ENCODE results near the gene LRRK2.
A peak's percentile ranks its signal among the peaks of the same experiment; 100 is the strongest.

LRRK2 gene

GRCh38 chr12:40325349-40325960, 100.7 kb downstream of the LRRK2 start:
- POLR2A ChIA-PET = no interaction called here
- TF ChIP-seq TARDBP (IDR thresholded peaks at IDR 0.05) (no peak), PKNOX1 (IDR thresholded peaks at IDR 0.05) (peak; percentile 75), ZNF384 (IDR thresholded peaks at IDR 0.05) (no peak), FOXK2 (IDR thresholded peaks at IDR 0.05) (no peak)
- peak; percentile 49 for DNase-seq (ENCODE audit: extremely low spot score)
- CTCF ChIA-PET = interaction anchor here (0.6 to 1.6 kb wide), 2 partner anchors 13 to 50 kb away, joined by 5 to 9 read pairs; no protein-coding TSS in a partner anchor

- TF ChIP-seq BHLHE40 (IDR thresholded peaks at IDR 0.05; ENCODE audit: borderline replicate concordance) = no peak
- DNase-seq (ENCODE audit: extremely low spot score) = no peak
- ChIA-PET CTCF (interaction anchor here (1.0 kb wide), 1 partner anchor 9 kb away, joined by 3 read pairs; no protein-coding TSS in a partner anchor), POLR2A (no interaction called here)
Observed at GRCh38 chr12:40327535-40327934, 102.7 kb downstream of the LRRK2 start.

GRCh38 chr12:40330180-40330579, 105.4 kb downstream of the LRRK2 start:
- POLR2A ChIA-PET = no interaction called here
- DNase-seq (ENCODE audit: extremely low spot score) = no peak
- CTCF ChIA-PET = no interaction called here
- TF ChIP-seq FOXM1 (IDR thresholded peaks at IDR 0.05; ENCODE audit: borderline replicate concordance) (no peak), SP1 (IDR thresholded peaks at IDR 0.05) (no peak)

GRCh38 chr12:40331886-40332285, 107.1 kb downstream of the LRRK2 start:
- TF ChIP-seq ARNT (IDR thresholded peaks at IDR 0.05) (no peak), FOXM1 (IDR thresholded peaks at IDR 0.05; ENCODE audit: borderline replicate concordance) (no peak), FOXA1 (IDR thresholded peaks at IDR 0.05) (no peak), SUZ12 (IDR thresholded peaks at IDR 0.05) (no peak)
- no peak for DNase-seq (ENCODE audit: extremely low spot score)
- ChIA-PET POLR2A (no interaction called here), CTCF (no interaction called here)

GRCh38 chr12:40335991-40336390, 111.2 kb downstream of the LRRK2 start:
- ChIA-PET CTCF (interaction anchor here (0.7 kb wide), 1 partner anchor 9 kb away, joined by 3 read pairs; no protein-coding TSS in a partner anchor), POLR2A (no interaction called here)
- no peak for DNase-seq (ENCODE audit: extremely low spot score)
- TF ChIP-seq FOXK2 (IDR thresholded peaks at IDR 0.05) (no peak), SUZ12 (IDR thresholded peaks at IDR 0.05) (no peak), NFRKB (IDR thresholded peaks at IDR 0.05) (no peak), FOXA1 (IDR thresholded peaks at IDR 0.05) (no peak), TARDBP (IDR thresholded peaks at IDR 0.05) (no peak), ELF4 (IDR thresholded peaks at IDR 0.05) (no peak), LEF1 (IDR thresholded peaks at IDR 0.05; ENCODE audit: borderline replicate concordance) (no peak), BHLHE40 (IDR thresholded peaks at IDR 0.05; ENCODE audit: borderline replicate concordance) (no peak), CTBP1 (IDR thresholded peaks at IDR 0.05; ENCODE audit: borderline replicate concordance) (no peak), HDGF (IDR thresholded peaks at IDR 0.05; ENCODE audit: borderline replicate concordance) (no peak), ZNF384 (IDR thresholded peaks at IDR 0.05) (no peak)

- TF ChIP-seq PKNOX1 (IDR thresholded peaks at IDR 0.05) = no peak
- no peak for TF ChIP-seq NFRKB (IDR thresholded peaks at IDR 0.05)
- no peak for TF ChIP-seq FOXA1 (IDR thresholded peaks at IDR 0.05)
- no peak for TF ChIP-seq SP1 (IDR thresholded peaks at IDR 0.05)
- no peak for TF ChIP-seq HDGF (IDR thresholded peaks at IDR 0.05; ENCODE audit: borderline replicate concordance)
- TF ChIP-seq CTBP1 (IDR thresholded peaks at IDR 0.05; ENCODE audit: borderline replicate concordance) = no peak
- no peak for TF ChIP-seq BHLHE40 (IDR thresholded peaks at IDR 0.05; ENCODE audit: borderline replicate concordance)
- TF ChIP-seq LEF1 (IDR thresholded peaks at IDR 0.05; ENCODE audit: borderline replicate concordance) = no peak
- no peak for TF ChIP-seq FOXM1 (IDR thresholded peaks at IDR 0.05; ENCODE audit: borderline replicate concordance)
- no peak for TF ChIP-seq ZNF384 (IDR thresholded peaks at IDR 0.05)
- TF ChIP-seq SUZ12 (IDR thresholded peaks at IDR 0.05) = no peak
- no peak for TF ChIP-seq TARDBP (IDR thresholded peaks at IDR 0.05)
- no peak for TF ChIP-seq L3MBTL2 (conservative IDR thresholded peaks at IDR 0.05)
- no peak for TF ChIP-seq FOXK2 (IDR thresholded peaks at IDR 0.05)
- no peak for TF ChIP-seq ARNT (IDR thresholded peaks at IDR 0.05)
- no peak for TF ChIP-seq ELF4 (IDR thresholded peaks at IDR 0.05)
- peak; percentile 27 for DNase-seq (ENCODE audit: extremely low spot score)
- POLR2A ChIA-PET = no interaction called here
- CTCF ChIA-PET = interaction anchor here (0.7 kb wide), 1 partner anchor 9 kb away, joined by 3 read pairs; no protein-coding TSS in a partner anchor
Observed at GRCh38 chr12:40336573-40337199, 111.9 kb downstream of the LRRK2 start.

GRCh38 chr12:40338071-40338470, 113.3 kb downstream of the LRRK2 start:
- ChIA-PET POLR2A (no interaction called here), CTCF (interaction anchor here (0.6 to 2.1 kb wide), 5 partner anchors 10 to 29 kb away, joined by 3 to 9 read pairs (median 3); no protein-coding TSS in a partner anchor)
- TF ChIP-seq CTBP1 (IDR thresholded peaks at IDR 0.05; ENCODE audit: borderline replicate concordance) = no peak
- no peak for TF ChIP-seq PKNOX1 (IDR thresholded peaks at IDR 0.05)
- no peak for TF ChIP-seq FOXK2 (IDR thresholded peaks at IDR 0.05)
- no peak for TF ChIP-seq ARNT (IDR thresholded peaks at IDR 0.05)
- no peak for TF ChIP-seq FOXA1 (IDR thresholded peaks at IDR 0.05)
- no peak for TF ChIP-seq ZNF384 (IDR thresholded peaks at IDR 0.05)
- no peak for TF ChIP-seq TARDBP (IDR thresholded peaks at IDR 0.05)
- TF ChIP-seq ELF4 (IDR thresholded peaks at IDR 0.05) = no peak
- no peak for TF ChIP-seq L3MBTL2 (conservative IDR thresholded peaks at IDR 0.05)
- TF ChIP-seq SP1 (IDR thresholded peaks at IDR 0.05) = no peak
- TF ChIP-seq NFRKB (IDR thresholded peaks at IDR 0.05) = no peak
- no peak for DNase-seq (ENCODE audit: extremely low spot score)

All from HEK293T (cell line).